K562 (cell line): ENCODE results near the gene SLC43A1. TPM values are rescaled to one million over a fixed set of nuclear protein-coding genes. Genes with fewer than 3 reads are reported as not detected.

Experiments
- ADNP ChIP-seq: fragments of 200-800 bp; sonication (Bioruptor generic); IDR thresholded peaks from 2 replicates; pipeline ENCODE4 v1.6.1; 2016; ENCODE audit warnings: missing genetic modification characterization, missing compliant biosample characterization
- IRF2 ChIP-seq: sonication (generic); formaldehyde crosslinking; IDR thresholded peaks from 2 replicates; pipeline ENCODE4 v1.8.1; 2022; ENCODE audit warnings: mild to moderate bottlenecking, missing genetic modification reagents
- KLF13 ChIP-seq: fragments of 450-650 bp; IDR thresholded peaks from 2 replicates; pipeline ENCODE4 v1.6.1; 2016; ENCODE audit warnings: missing genetic modification characterization, low read depth, mild to moderate bottlenecking, missing compliant biosample characterization, moderate library complexity, borderline replicate concordance
- RBM15 ChIP-seq: fragments of 200-400 bp; formaldehyde crosslinking; IDR thresholded peaks from 2 replicates; pipeline ENCODE4 v1.6.1; 2018; ENCODE audit warnings: mild to moderate bottlenecking, low read length, moderate library complexity; ENCODE audit not compliant: insufficient read depth
- SNIP1 ChIP-seq: fragments of 450-650 bp; IDR thresholded peaks from 2 replicates; pipeline ENCODE4 v1.7.1; 2017; ENCODE audit warnings: low read depth, mild to moderate bottlenecking
- STAG1 ChIP-seq: sonication (generic); formaldehyde crosslinking; IDR thresholded peaks from 2 replicates; pipeline ENCODE4 v1.5.0; 2020; ENCODE audit warnings: missing genetic modification reagents, borderline replicate concordance
- TRIM28 ChIP-seq: fragments of 450-650 bp; IDR thresholded peaks from 2 replicates; pipeline ENCODE4 v1.6.1; 2017
- XRCC5 ChIP-seq: fragments of 200-400 bp; formaldehyde crosslinking; IDR thresholded peaks from 2 replicates; pipeline ENCODE4 v1.6.1; 2017; ENCODE audit warnings: low read depth, mild to moderate bottlenecking, low read length
- ZKSCAN1 ChIP-seq: fragments of 150-350 bp; IDR thresholded peaks from 2 replicates; pipeline ENCODE4 v1.6.1; 2016; ENCODE audit warnings: low read depth, low read length
- ZNF324 ChIP-seq: fragments of 250-450 bp; sonication (Bioruptor Pico); IDR thresholded peaks from 2 replicates; pipeline ENCODE4 v1.4.0; 2020; ENCODE audit warnings: mild to moderate bottlenecking
- polyA plus RNA-seq, 8 experiments: library from polyadenylated mRNA; depleted of rRNA in 4 of 8; stranded (reverse) in 5 of 8; unstranded in 3 of 8; fragments of >200 nt; fragmentation: Nextera tagmentation in 2 of 8; fragmentation: Illumina TruSeq in 1 of 8; extraction: Ambion mirVana in 2 of 8; extraction: Trizol in 1 of 8; gene quantifications; 2 replicates each; pipeline versions ENCODE4 v1.2.1 to v1.2.3, GENCODE V29; 2011 to 2014; ENCODE audit warnings: inconsistent platforms in 1 of 8, missing spikeins in 1 of 8
- total RNA-seq, 7 experiments: library from RNA; depleted of rRNA in 6 of 7; stranded (reverse); fragments of >200 nt in 6 of 7; fragmentation: Illumina TruSeq in 2 of 7; extraction: Trizol in 2 of 7; gene quantifications; 2 replicates each; pipeline versions ENCODE4 v1.2.1 to v1.2.3, GENCODE V29; 2011 to 2021; ENCODE audit warnings: low replicate concordance in 1 of 7
- TF ChIP-seq, protein P1 (sequence below): fragments of 250-450 bp; sonication (Bioruptor Pico); IDR thresholded peaks from 2 replicates; pipeline ENCODE4 v1.5.0; 2021
- TF ChIP-seq, protein P2 (sequence below), 2 experiments: fragments of 450-650 bp; conservative IDR thresholded peaks; 2 replicates each; pipeline ENCODE4 v1.6.1; 2017; ENCODE audit warnings: mild to moderate bottlenecking in 2 of 2, moderate library complexity in 2 of 2

SLC43A1 gene
- total and polyA plus RNA-seq, 9 of the 15 experiments (the other 6 are each of a cell fraction or from before 2014, with no cell fraction given), result 2.6 to 41.8 (median 24.6) TPM

DNA sequence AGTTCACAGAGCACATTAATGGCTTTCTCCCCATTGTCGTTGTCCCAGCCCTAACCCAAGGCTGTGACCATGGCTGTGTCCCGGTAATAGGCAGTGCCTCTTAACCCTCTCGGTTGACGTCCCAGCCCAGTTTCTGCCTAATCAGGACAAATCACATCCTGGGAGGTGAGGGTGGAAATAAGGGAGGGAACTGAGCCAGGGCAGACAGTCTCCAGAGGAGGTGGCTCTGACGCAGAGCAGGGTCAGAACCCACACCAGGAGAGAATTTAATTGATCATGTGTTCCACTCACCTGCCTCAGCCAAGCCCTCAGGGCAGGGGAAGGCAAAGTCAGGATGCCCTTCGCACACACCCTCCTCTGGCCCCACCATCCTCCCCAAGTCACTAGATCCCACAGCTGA lies 17.0 kb downstream of the SLC43A1 start (continued):
- TF ChIP-seq, protein P1, sequence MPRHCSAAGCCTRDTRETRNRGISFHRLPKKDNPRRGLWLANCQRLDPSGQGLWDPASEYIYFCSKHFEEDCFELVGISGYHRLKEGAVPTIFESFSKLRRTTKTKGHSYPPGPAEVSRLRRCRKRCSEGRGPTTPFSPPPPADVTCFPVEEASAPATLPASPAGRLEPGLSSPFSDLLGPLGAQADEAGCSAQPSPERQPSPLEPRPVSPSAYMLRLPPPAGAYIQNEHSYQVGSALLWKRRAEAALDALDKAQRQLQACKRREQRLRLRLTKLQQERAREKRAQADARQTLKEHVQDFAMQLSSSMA (CRISPR knock-in tag), result no peak
- TF ChIP-seq RBM15, result no peak
- TF ChIP-seq XRCC5, result no peak
- TF ChIP-seq ZKSCAN1, result no peak
- TF ChIP-seq SNIP1, result no peak
- TF ChIP-seq TRIM28, result no peak
- TF ChIP-seq KLF13 (tag), result no peak
- TF ChIP-seq, protein P2, sequence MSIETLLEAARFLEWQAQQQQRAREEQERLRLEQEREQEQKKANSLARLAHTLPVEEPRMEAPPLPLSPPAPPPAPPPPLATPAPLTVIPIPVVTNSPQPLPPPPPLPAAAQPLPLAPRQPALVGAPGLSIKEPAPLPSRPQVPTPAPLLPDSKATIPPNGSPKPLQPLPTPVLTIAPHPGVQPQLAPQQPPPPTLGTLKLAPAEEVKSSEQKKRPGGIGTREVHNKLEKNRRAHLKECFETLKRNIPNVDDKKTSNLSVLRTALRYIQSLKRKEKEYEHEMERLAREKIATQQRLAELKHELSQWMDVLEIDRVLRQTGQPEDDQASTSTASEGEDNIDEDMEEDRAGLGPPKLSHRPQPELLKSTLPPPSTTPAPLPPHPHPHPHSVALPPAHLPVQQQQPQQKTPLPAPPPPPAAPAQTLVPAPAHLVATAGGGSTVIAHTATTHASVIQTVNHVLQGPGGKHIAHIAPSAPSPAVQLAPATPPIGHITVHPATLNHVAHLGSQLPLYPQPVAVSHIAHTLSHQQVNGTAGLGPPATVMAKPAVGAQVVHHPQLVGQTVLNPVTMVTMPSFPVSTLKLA (conservative IDR thresholded peaks at IDR 0.05), result no peak
- no peak for TF ChIP-seq ADNP (tag)
- no peak for TF ChIP-seq STAG1 (CRISPR knock-in tag)
- TF ChIP-seq ZNF324 (CRISPR knock-in tag), result no peak
- no peak for TF ChIP-seq IRF2 (CRISPR knock-in tag)
